A549 (cell line): ENCODE measurements around the gene ADAMTS15.

Experiments used
- EHMT2 ChIP-seq: fragments of 200-600 bp; sonication (generic); IDR thresholded peaks from 2 replicates; pipeline ENCODE4 v1.6.1; 2016; ENCODE audit warnings: antibody characterized with exemption, low read depth, mild to moderate bottlenecking, moderate library complexity
- EP300 ChIP-seq, 2 experiments: fragments of >200 bp; sonication (Bioruptor Twin); formaldehyde crosslinking; IDR thresholded peaks; 2 replicates in 1 of 2; 3 replicates in 1 of 2; pipeline ENCODE4 v1.6.1; 2016 to 2017
- HDAC2 ChIP-seq: fragments of 200-600 bp; sonication (generic); IDR thresholded peaks from 2 replicates; pipeline ENCODE4 v1.6.1; 2016
- KDM5A ChIP-seq: fragments of 200-600 bp; sonication (generic); IDR thresholded peaks from 2 replicates; pipeline ENCODE4 v1.6.1; 2016; ENCODE audit warnings: antibody characterized with exemption, mild to moderate bottlenecking
- MAFK ChIP-seq: fragments of 450-650 bp; IDR thresholded peaks from 2 replicates; pipeline ENCODE4 v1.6.1; 2014; ENCODE audit not compliant: partially characterized antibody
- NFE2L2 ChIP-seq: fragments of 150-350 bp; conservative IDR thresholded peaks from 2 replicates; pipeline ENCODE4 v1.6.1; 2014; ENCODE audit warnings: low read length
- NPAS2 ChIP-seq: fragments of 250-450 bp; sonication (Bioruptor Pico); IDR thresholded peaks from 2 replicates; pipeline ENCODE4 v1.8.0; 2022; ENCODE audit warnings: mild to moderate bottlenecking, moderate library complexity, borderline replicate concordance
- POLR2A ChIP-seq: IDR thresholded peaks from 2 replicates; pipeline ENCODE4 v1.6.1; 2012; ENCODE audit warnings: mild to moderate bottlenecking, low read length
- RAD21 ChIP-seq, 2 experiments: fragments of >200 bp in 1 of 2; sonication (Bioruptor Twin) in 1 of 2; formaldehyde crosslinking in 1 of 2; IDR thresholded peaks in 1 of 2; conservative IDR thresholded peaks in 1 of 2; 2 replicates in 1 of 2; 3 replicates in 1 of 2; pipeline ENCODE4 v1.6.1; 2012 to 2018; ENCODE audit warnings: inconsistent platforms in 1 of 2
- RCOR1 ChIP-seq: fragments of 150-350 bp; IDR thresholded peaks from 2 replicates; pipeline ENCODE4 v1.6.1; 2014; ENCODE audit warnings: antibody characterized with exemption, low read length, low read depth
- SMC3 ChIP-seq: fragments of >200 bp; sonication (Bioruptor Twin); formaldehyde crosslinking; IDR thresholded peaks from 3 replicates; pipeline ENCODE4 v1.6.1; 2018; ENCODE audit warnings: inconsistent platforms
- TF ChIP-seq, protein P1 (sequence below): fragments of >200 bp; sonication (Bioruptor Twin); formaldehyde crosslinking; IDR thresholded peaks from 3 replicates; pipeline ENCODE4 v1.5.1; 2016

DNA sequence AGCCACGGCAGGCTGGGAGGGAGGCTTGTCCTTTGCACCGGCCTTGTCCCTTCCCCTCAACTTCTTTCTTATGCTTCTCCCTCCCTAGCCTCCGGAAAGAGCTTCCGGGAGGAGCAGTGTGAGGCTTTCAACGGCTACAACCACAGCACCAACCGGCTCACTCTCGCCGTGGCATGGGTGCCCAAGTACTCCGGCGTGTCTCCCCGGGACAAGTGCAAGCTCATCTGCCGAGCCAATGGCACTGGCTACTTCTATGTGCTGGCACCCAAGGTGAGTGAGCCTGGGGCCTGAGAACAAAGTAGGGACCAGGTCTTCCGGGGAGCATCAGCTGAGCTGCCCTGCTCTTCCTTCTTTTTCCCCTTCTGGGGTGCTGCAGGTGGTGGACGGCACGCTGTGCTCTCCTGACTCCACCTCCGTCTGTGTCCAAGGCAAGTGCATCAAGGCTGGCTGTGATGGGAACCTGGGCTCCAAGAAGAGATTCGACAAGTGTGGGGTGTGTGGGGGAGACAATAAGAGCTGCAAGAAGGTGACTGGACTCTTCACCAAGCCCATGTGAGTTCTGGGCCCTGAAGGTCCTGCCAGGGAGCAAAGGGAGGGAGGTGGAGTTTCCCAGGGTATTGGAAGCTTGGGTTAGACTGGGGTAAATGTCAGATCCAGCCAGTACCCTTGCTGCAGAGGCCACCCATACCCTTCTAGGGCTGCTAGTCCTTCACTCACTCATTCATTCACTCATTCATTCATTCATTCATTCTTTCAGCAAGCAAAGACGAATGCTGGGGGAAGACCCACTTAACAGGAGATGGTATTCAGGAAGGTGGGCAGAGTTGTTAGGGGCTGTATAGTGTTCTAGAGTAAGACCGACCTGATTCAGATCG lies 22.6 kb downstream of the ADAMTS15 start:
- TF ChIP-seq RCOR1 (no peak), POLR2A (no peak), NFE2L2 (no peak), KDM5A (no peak), EP300 (IDR thresholded peaks at IDR 0.05) (no peak), HDAC2 (no peak), MAFK (no peak), RAD21 (conservative IDR thresholded peaks at IDR 0.05 in 1 of 2, IDR thresholded peaks at IDR 0.05 in 1 of 2) (no peak), EHMT2 (no peak), NPAS2 (CRISPR knock-in tag) (no peak), SMC3 (no peak)
- TF ChIP-seq, protein P1, sequence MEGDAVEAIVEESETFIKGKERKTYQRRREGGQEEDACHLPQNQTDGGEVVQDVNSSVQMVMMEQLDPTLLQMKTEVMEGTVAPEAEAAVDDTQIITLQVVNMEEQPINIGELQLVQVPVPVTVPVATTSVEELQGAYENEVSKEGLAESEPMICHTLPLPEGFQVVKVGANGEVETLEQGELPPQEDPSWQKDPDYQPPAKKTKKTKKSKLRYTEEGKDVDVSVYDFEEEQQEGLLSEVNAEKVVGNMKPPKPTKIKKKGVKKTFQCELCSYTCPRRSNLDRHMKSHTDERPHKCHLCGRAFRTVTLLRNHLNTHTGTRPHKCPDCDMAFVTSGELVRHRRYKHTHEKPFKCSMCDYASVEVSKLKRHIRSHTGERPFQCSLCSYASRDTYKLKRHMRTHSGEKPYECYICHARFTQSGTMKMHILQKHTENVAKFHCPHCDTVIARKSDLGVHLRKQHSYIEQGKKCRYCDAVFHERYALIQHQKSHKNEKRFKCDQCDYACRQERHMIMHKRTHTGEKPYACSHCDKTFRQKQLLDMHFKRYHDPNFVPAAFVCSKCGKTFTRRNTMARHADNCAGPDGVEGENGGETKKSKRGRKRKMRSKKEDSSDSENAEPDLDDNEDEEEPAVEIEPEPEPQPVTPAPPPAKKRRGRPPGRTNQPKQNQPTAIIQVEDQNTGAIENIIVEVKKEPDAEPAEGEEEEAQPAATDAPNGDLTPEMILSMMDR: no peak
